ENCODE data around the gene RBM20. TPM values are rescaled to one million over a fixed set of nuclear protein-coding genes. Genes with fewer than 3 reads are reported as not detected.

Gene RBM20
- total RNA-seq, 2 donors from 2014 or later, result 7.8 to 13.9 TPM

- ATAC-seq (ENCODE audit: insufficient number of reproducible peaks, low FRiP score, low read depth) (no peak), DNase-seq (ENCODE audit: low spot score) (no peak)
- Histone ChIP-seq H3K36me3 (no peaks in the 10 kb centered on the region), H3K27ac (no peak overlapping the region), H3K4me3 (no peak overlapping the region), H3K9me3 (no peaks in the 10 kb centered on the region), H3K27me3 (replicated peaks; ENCODE audit: insufficient read depth) (no peaks in the 10 kb centered on the region), H3K4me1 (ENCODE audit: control insufficient read depth in 1 of 2, low read depth in 2 of 2) (peaks cover 8 to 21% of the 10 kb centered on the region in 2 donors)
- TF ChIP-seq CTCF (IDR thresholded peaks at IDR 0.05), result no peak
Observed at GRCh38 chr10:110791541-110792073, 147.5 kb downstream of the RBM20 start.

GRCh38 chr10:110792476-110793125 lies 148.5 kb downstream of the RBM20 start:
- H3K27ac ChIP-seq, result no peak overlapping the region
- H3K4me1 ChIP-seq (ENCODE audit: control insufficient read depth in 1 of 2, low read depth in 2 of 2), result peaks cover 8 to 21% of the 10 kb centered on the region in 2 donors
- ATAC-seq (ENCODE audit: insufficient number of reproducible peaks, low FRiP score, low read depth) (no peak), DNase-seq (ENCODE audit: low spot score) (no peak)
- no peak overlapping the region for H3K4me3 ChIP-seq
- no peaks in the 10 kb centered on the region for H3K9me3 ChIP-seq
- no peaks in the 10 kb centered on the region for H3K27me3 ChIP-seq (replicated peaks; ENCODE audit: insufficient read depth)
- no peaks in the 10 kb centered on the region for H3K36me3 ChIP-seq
- TF ChIP-seq CTCF (IDR thresholded peaks at IDR 0.05), result no peak

GRCh38 chr10:110793128-110793812 lies 149.1 kb downstream of the RBM20 start:
- peaks cover 8 to 21% of the 10 kb centered on the region in 2 donors for H3K4me1 ChIP-seq (ENCODE audit: control insufficient read depth in 1 of 2, low read depth in 2 of 2)
- ATAC-seq (ENCODE audit: insufficient number of reproducible peaks, low FRiP score, low read depth) (no peak), DNase-seq (ENCODE audit: low spot score) (no peak)
- H3K36me3 ChIP-seq, result no peaks in the 10 kb centered on the region
- no peak overlapping the region for H3K4me3 ChIP-seq
- no peak for TF ChIP-seq CTCF (IDR thresholded peaks at IDR 0.05)
- H3K27me3 ChIP-seq (replicated peaks; ENCODE audit: insufficient read depth), result no peaks in the 10 kb centered on the region
- H3K9me3 ChIP-seq, result no peaks in the 10 kb centered on the region
- no peak overlapping the region for H3K27ac ChIP-seq

GRCh38 chr10:110793886-110794285 lies 149.8 kb downstream of the RBM20 start:
- peaks cover 8 to 21% of the 10 kb centered on the region in 2 donors for H3K4me1 ChIP-seq (ENCODE audit: control insufficient read depth in 1 of 2, low read depth in 2 of 2)
- no peaks in the 10 kb centered on the region for H3K9me3 ChIP-seq
- ATAC-seq (ENCODE audit: insufficient number of reproducible peaks, low FRiP score, low read depth) (no peak), DNase-seq (ENCODE audit: low spot score) (no peak)
- no peak overlapping the region for H3K27ac ChIP-seq
- no peak overlapping the region for H3K4me3 ChIP-seq
- H3K27me3 ChIP-seq (replicated peaks; ENCODE audit: insufficient read depth), result no peaks in the 10 kb centered on the region
- no peaks in the 10 kb centered on the region for H3K36me3 ChIP-seq
- TF ChIP-seq CTCF (IDR thresholded peaks at IDR 0.05), result no peak

- DNase-seq (ENCODE audit: low spot score) (no peak), ATAC-seq (ENCODE audit: insufficient number of reproducible peaks, low FRiP score, low read depth) (no peak)
- TF ChIP-seq CTCF (IDR thresholded peaks at IDR 0.05), result no peak
- H3K36me3 ChIP-seq, result no peaks in the 10 kb centered on the region
- H3K4me1 ChIP-seq (ENCODE audit: control insufficient read depth in 1 of 2, low read depth in 2 of 2), result peaks cover 8 to 21% of the 10 kb centered on the region in 2 donors
- no peaks in the 10 kb centered on the region for H3K9me3 ChIP-seq
- H3K27me3 ChIP-seq (replicated peaks; ENCODE audit: insufficient read depth), result no peaks in the 10 kb centered on the region
- H3K27ac ChIP-seq, result peak overlapping the region; percentile 29 to 44
- no peak overlapping the region for H3K4me3 ChIP-seq
Observed at GRCh38 chr10:110794808-110795207, 150.7 kb downstream of the RBM20 start.
